ENCODE data around the gene FUT1.
A peak's percentile ranks its signal among the peaks of the same experiment; 100 is the strongest.
"Not testable (repeated sequence)": the region's sequence is repeated elsewhere in the genome, so short reads cannot be mapped to it uniquely, and the experiment has no call there.

Gene FUT1

GRCh38 chr19:48718106-48718505, 34.3 kb downstream of the FUT1 start:
- not testable (repeated sequence) for DNase-seq (ENCODE audit: low read depth in 2 of 2)

DNA sequence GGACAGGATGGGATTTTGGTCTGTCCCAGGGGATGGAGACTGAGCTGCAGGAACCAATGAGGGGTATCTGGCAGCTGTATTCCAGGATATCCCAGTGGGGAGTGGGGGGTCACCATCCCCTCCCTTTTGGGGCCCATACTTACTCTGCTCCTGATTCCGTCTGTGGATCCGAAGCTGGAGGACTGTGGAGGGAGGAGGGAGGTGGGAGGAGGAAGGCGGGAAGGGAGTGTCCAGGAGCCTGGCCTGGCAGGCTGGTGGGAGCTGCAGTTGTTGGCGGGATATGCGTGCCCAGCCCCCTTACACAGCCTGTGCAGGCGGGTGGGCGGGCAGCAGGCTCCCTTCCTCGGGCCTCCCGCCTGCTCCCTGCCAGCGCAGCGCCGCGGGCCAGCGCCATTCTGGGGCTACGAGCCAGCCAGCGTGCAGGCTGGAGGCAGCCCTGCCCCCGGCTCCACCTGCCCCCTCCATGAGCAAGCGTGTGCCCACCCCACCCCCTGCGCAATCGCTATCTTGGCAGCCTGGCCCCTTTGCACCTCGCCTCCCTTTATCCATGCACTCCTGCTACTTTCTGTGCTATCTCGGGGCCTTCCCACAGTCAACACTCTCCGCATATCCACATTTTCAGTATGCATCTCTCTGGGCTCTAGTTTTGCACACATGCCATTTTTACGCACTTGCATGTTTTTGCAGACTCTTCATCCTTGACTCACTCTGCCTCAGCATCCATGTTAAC, 35.7 kb downstream of the FUT1 start:
- no peak for DNase-seq (ENCODE audit: low read depth in 2 of 2)

GRCh38 chr19:48715681-48716171, 36.7 kb downstream of the FUT1 start:
- no peak for DNase-seq (ENCODE audit: low read depth in 2 of 2)

GRCh38 chr19:48714759-48715675, 37.4 kb downstream of the FUT1 start:
- DNase-seq (ENCODE audit: low read depth in 2 of 2): no peak

DNA sequence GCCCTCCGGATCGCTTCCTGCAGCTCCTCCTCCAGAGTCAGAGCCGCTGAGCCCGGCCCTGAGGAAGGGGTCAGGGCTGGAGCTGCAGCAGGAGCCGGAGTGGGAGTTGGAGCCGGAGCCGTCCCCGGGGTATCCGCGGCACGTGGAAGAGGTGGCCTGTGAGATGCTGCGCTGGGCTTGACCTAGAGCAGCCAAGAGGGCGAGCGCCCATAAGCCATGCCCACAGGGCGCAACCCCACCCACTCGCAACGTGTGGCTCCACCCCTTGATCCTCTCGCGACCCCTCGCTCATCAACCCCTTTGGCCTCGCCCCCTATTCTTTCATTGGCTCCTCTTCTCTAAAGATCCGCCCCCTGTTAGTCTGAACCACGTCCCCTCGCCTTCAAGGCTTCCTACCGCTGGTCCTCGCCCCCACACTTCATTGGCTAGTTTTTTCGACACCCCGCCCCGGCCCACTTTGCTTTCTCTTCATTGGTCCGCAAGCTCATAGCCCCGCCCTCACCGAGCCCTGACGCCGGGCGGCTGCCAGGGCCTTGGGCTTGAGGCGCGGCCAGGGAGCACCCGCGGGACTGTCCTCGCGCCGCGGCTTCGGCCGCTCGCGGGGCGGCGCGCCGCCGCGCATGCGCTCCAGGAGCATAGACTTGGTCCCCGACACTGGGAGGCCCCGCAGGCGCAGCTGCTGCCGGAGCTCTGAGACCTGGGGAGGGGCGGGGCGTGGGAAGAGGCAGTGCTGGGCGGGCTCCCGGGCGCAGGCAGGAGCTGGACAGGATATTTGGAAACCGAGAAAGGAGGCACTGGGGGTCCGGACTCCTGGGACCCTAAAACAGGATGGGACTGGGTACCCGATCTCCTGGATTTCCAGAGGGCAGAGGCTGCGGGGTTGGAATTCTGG, 38.3 kb downstream of the FUT1 start:
- peak; percentile 91 to 95 for DNase-seq (ENCODE audit: low read depth in 2 of 2)

DNA sequence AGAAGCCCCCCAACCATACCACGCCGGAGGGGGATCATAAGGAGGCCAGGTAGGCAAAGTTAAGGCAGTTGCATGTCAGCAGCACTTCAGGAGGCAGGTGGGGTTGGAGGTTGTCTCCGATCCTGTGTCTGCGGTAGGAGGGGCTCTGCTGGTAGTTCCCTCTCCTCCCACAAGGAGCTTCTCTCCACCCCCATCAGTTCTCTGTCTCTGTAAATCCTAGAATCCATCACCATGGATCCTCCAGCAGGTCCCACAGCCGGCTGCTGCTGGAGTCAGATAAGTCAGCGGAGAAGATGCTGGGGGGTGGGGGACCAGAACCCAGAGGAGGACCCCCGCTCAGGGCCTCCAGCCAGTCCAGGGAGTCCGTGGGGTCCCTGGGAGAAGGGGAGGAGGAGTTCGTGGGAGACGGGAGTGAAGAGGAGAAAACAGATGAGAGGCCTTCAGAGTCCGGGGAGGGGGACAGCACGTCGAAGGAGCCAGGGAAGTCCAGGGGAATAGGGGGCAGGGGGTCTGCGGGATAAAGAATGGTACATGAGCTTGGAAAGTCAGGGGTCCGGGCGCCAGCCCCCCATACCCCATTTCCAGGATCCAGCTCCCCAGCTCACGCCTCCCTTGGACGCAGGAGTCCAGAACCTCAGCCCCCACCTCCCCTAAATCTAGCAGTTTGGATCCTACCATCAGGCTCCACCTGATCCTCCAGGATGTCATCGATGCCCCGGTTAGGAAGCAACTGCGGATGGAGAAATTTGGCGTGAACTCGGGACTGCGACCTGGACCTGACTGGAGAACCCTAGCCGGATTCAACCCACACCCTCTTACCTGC, 39.2 kb downstream of the FUT1 start:
- no peak for DNase-seq (ENCODE audit: low read depth in 2 of 2)

- no peak for DNase-seq (ENCODE audit: low read depth in 2 of 2)
These were observed 41.3 kb downstream of the FUT1 start for GRCh38 chr19:48711106-48711662.

DNA sequence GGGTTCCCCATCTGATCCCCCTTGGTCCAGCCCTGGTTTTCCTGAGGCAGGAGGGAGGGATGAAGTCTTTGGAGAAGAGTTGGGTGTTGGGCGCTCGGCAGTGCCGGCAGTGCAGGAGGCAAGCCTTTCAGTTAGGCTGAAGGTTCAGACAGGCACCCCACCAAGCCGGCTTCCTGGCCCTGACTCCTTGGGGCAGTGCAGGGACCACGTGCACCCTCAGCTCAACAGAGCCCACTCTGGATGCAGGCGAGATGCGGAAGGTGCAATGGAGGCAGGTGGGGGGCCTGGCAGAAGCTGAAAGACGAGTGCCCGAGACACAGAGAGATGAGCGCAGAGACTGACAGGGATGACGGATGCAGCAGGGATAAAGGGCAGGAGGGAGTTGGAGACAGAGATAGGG, 44.0 kb downstream of the FUT1 start:
- no peak for DNase-seq (ENCODE audit: low read depth in 2 of 2)

DNA sequence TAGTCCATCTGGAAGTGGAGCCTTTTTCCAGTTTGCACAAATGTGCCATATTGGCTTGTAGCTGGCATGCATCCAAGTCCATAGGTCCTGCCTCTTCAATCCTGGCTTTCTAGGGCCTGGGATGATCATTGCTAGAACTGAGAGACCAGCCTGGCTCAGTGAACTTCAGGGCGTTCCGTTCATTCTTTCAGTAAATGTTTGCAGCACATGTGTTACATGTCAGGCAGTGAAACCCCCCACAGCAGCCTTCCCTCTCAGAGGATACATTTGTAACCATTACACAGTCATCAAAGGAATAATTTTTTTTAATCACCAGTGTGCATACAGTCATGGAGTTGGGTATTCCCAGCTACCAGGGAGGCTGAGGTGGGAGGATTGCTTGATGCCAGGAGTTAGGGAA, 47.0 kb downstream of the FUT1 start:
- DNase-seq (ENCODE audit: low read depth in 2 of 2): no peak

DNA sequence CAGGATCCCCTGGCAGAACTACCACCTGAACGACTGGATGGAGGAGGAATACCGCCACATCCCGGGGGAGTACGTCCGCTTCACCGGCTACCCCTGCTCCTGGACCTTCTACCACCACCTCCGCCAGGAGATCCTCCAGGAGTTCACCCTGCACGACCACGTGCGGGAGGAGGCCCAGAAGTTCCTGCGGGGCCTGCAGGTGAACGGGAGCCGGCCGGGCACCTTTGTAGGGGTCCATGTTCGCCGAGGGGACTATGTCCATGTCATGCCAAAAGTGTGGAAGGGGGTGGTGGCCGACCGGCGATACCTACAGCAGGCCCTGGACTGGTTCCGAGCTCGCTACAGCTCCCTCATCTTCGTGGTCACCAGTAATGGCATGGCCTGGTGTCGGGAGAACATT, 49.1 kb downstream of the FUT1 start:
- no peak for DNase-seq (ENCODE audit: low read depth in 2 of 2)

DNA sequence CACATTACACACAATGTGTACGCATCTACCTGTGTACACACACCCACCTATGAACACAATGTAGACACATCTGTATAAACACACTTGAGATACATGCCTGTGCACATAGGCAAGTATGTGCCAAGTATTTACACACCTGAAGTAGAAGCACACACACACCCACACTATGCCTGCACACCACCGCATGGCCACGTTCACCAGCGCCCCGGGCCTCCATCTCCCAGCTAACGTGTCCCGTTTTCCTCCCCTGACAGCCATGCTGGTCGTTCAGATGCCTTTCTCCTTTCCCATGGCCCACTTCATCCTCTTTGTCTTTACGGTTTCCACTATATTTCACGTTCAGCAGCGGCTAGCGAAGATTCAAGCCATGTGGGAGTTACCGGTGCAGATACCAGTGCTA, 49.7 kb downstream of the FUT1 start:
- no peak for DNase-seq (ENCODE audit: low read depth in 2 of 2)

DNA sequence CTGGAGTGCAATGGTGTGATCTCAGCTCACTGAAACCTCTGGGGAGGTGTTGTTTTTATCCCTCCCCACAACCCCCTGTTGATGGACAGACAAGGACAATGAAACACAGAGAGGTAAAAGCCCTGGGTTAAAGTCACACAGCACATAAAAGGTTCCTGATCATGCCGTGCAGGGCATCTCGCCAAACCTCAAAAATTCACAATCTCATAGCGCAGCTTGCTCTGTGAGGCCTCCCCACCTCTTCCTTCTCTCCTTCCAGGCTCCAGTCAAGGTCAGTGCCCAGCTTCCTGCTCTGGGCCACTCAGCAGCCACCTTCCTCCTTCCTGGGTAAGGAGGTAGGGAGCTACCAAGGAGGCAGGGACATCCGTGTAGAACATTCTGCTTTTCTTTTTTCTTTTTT, 54.4 kb downstream of the FUT1 start:
- no peak for DNase-seq (ENCODE audit: low read depth in 2 of 2)
